HUDEP-2 (cell line): Measurements from ENCODE around the gene TCERG1L.
"Not testable (repeated sequence)": the region's sequence is repeated elsewhere in the genome, so short reads cannot be mapped to it uniquely, and the experiment has no call there.

ENCODE experiments used
- DNase-seq, 76 experiments: peaks; one replicate each; lab custom pipeline; 2025; ENCODE audit not compliant: unreplicated experiment in 76 of 76; lab: John Stamatoyannopoulos, UW

The TCERG1L gene

GRCh38 chr10:131150126-131150525 lies 161.4 kb downstream of the TCERG1L start:
- DNase-seq = no peak

- DNase-seq = no peak
Observed at GRCh38 chr10:131149586-131149985, 161.9 kb downstream of the TCERG1L start.

- no peak for DNase-seq
Observed at GRCh38 chr10:131149111-131149510, 162.4 kb downstream of the TCERG1L start.

GRCh38 chr10:131148270-131148669 lies 163.3 kb downstream of the TCERG1L start:
- DNase-seq = no peak

- DNase-seq = no peak
Observed at GRCh38 chr10:131147301-131147975, 164.1 kb downstream of the TCERG1L start.

GRCh38 chr10:131146790-131147189 lies 164.7 kb downstream of the TCERG1L start:
- DNase-seq = no peak

- no peak for DNase-seq
Observed at GRCh38 chr10:131145756-131146155, 165.8 kb downstream of the TCERG1L start.

GRCh38 chr10:131144711-131145375 lies 166.7 kb downstream of the TCERG1L start:
- DNase-seq = no peak

GRCh38 chr10:131144196-131144595 lies 167.3 kb downstream of the TCERG1L start:
- DNase-seq = no peak

GRCh38 chr10:131143425-131144165 lies 167.9 kb downstream of the TCERG1L start:
- no peak for DNase-seq

GRCh38 chr10:131142517-131143380 lies 168.8 kb downstream of the TCERG1L start:
- DNase-seq = no peak

GRCh38 chr10:131141645-131142516 lies 169.6 kb downstream of the TCERG1L start:
- DNase-seq = no peak

- no peak for DNase-seq
Observed at GRCh38 chr10:131141207-131141606, 170.3 kb downstream of the TCERG1L start.

GRCh38 chr10:131140606-131141005 lies 170.9 kb downstream of the TCERG1L start:
- DNase-seq = no peak

GRCh38 chr10:131137223-131137622 lies 174.3 kb downstream of the TCERG1L start:
- DNase-seq = no peak

GRCh38 chr10:131136336-131136735 lies 175.2 kb downstream of the TCERG1L start:
- DNase-seq = not testable (repeated sequence)

GRCh38 chr10:131135716-131136115 lies 175.8 kb downstream of the TCERG1L start:
- DNase-seq = no peak

GRCh38 chr10:131134651-131135050 lies 176.9 kb downstream of the TCERG1L start:
- DNase-seq = no peak

- no peak for DNase-seq
Observed at GRCh38 chr10:131134001-131134576, 177.4 kb downstream of the TCERG1L start.
